Activated CD4-positive, alpha-beta T cell treated with anti-CD3 and anti-CD28 coated beads, Interleukin-2, amount 10 ng/mL, durations not matched to agents 24 days and 14 days (primary cell): ENCODE measurements around the gene PSME3IP1. TPM values are rescaled to one million over a fixed set of nuclear protein-coding genes. Genes with fewer than 3 reads are reported as not detected.
"Not testable (repeated sequence)": the region's sequence is repeated elsewhere in the genome, so short reads cannot be mapped to it uniquely, and the experiment has no call there.

Experiments used
- DNase-seq: peaks from one replicate; pipeline ENCODE4 v3.0.0; 2022
- H3K27ac Mint-ChIP-seq: one replicate; pipeline ENCODE4 v1.8.0; 2022; ENCODE audit warnings: mild to moderate bottlenecking, mixed read lengths
- H3K27me3 Mint-ChIP-seq: one replicate; pipeline ENCODE4 v1.8.0; 2022; ENCODE audit warnings: mixed read lengths
- H3K36me3 Mint-ChIP-seq: one replicate; pipeline ENCODE4 v1.8.0; 2022; ENCODE audit warnings: low read depth, mild to moderate bottlenecking, mixed read lengths
- H3K4me1 Mint-ChIP-seq: one replicate; pipeline ENCODE4 v1.8.0; 2021; ENCODE audit warnings: mixed read lengths
- H3K4me3 Mint-ChIP-seq: one replicate; pipeline ENCODE4 v1.8.0; 2022; ENCODE audit warnings: mild to moderate bottlenecking, moderate library complexity, mixed read lengths
- H3K9me3 Mint-ChIP-seq: one replicate; pipeline ENCODE4 v1.8.0; 2021; ENCODE audit warnings: mixed read lengths
- intact Hi-C: fragments of 100-400 bp; cut with micrococcal nuclease; formaldehyde crosslinking; loops from one replicate; pipeline ENCODE4 v1.15.1; 2023
- total RNA-seq: library from RNA; stranded (reverse); gene quantifications from 2 replicates; pipeline ENCODE4 v1.2.3, GENCODE V29; 2022

The PSME3IP1 gene
- total RNA-seq, 1 donor from 2014 or later: 130 TPM

DNA sequence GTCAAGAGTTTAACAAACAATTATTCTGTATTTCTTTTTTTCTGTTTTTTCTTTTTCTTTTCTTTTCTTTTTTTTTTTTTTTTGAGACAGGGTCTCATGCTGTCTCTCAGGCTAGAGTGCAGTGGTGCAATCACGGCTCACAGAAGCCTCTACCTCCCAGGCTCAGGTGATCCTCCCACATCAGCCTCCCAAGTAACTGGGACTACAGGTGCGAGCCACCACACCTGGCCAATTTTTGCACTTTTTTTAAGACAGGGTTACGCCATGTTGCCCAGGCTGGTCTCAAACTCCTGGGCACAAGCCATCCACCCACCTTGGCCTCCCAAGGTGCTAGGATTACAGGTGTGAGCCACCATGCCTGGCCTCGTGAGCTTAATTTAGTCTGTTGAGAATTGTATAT, 3.7 kb upstream of the PSME3IP1 start:
- not testable (repeated sequence) for H3K4me3 Mint-ChIP-seq, DNase-seq, H3K27ac Mint-ChIP-seq, H3K27me3 Mint-ChIP-seq, H3K9me3 Mint-ChIP-seq
- intact Hi-C loops: loop anchor here (5.0 to 10.0 kb wide), 4 partner anchors 95 to 735 kb away; partner anchors contain the start of genes CCDC102A, NUDT21, OGFOD1 and PLLP
- Mint-ChIP-seq H3K4me1 (peaks cover 32% of the 10 kb centered on the region), H3K36me3 (peaks cover 14% of the 10 kb centered on the region)

DNA sequence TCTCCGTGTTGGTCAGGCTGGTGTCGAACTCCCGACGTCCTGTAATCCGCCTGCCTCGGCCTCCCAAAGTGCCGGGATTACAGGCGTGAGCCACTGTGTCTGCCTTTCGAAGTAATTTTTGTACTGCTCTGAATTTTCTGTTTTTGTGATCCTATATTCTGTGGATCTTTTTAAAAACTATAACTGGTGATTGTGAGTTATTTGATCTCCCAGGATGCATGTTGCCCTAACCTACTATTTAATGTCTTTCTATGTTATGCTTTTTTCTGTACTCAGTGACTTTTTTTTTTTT, 2.8 kb upstream of the PSME3IP1 start:
- Mint-ChIP-seq H3K36me3 (peaks cover 14% of the 10 kb centered on the region), H3K4me1 (peaks cover 33% of the 10 kb centered on the region), H3K9me3 (no peaks in the 10 kb centered on the region), H3K4me3 (no peak overlapping the region), H3K27me3 (peaks cover 2% of the 10 kb centered on the region), H3K27ac (no peak overlapping the region)
- intact Hi-C loops: loop anchor here (5.0 to 10.0 kb wide), 4 partner anchors 96 to 734 kb away; partner anchors contain the start of genes CCDC102A, NUDT21, OGFOD1 and PLLP
- no peak for DNase-seq

- Mint-ChIP-seq H3K4me3 (peak overlapping the region; percentile 97), H3K36me3 (peaks cover 14% of the 10 kb centered on the region), H3K4me1 (peaks cover 32% of the 10 kb centered on the region)
- DNase-seq, H3K27me3 Mint-ChIP-seq, H3K9me3 Mint-ChIP-seq, H3K27ac Mint-ChIP-seq: not testable (repeated sequence)
- intact Hi-C loops: loop anchor here (5.0 to 10.0 kb wide), 4 partner anchors 97 to 733 kb away; partner anchors contain the start of genes CCDC102A, NUDT21, OGFOD1 and PLLP
Observed at GRCh38 chr16:57187902-57188710, 2.3 kb upstream of the PSME3IP1 start.

DNA sequence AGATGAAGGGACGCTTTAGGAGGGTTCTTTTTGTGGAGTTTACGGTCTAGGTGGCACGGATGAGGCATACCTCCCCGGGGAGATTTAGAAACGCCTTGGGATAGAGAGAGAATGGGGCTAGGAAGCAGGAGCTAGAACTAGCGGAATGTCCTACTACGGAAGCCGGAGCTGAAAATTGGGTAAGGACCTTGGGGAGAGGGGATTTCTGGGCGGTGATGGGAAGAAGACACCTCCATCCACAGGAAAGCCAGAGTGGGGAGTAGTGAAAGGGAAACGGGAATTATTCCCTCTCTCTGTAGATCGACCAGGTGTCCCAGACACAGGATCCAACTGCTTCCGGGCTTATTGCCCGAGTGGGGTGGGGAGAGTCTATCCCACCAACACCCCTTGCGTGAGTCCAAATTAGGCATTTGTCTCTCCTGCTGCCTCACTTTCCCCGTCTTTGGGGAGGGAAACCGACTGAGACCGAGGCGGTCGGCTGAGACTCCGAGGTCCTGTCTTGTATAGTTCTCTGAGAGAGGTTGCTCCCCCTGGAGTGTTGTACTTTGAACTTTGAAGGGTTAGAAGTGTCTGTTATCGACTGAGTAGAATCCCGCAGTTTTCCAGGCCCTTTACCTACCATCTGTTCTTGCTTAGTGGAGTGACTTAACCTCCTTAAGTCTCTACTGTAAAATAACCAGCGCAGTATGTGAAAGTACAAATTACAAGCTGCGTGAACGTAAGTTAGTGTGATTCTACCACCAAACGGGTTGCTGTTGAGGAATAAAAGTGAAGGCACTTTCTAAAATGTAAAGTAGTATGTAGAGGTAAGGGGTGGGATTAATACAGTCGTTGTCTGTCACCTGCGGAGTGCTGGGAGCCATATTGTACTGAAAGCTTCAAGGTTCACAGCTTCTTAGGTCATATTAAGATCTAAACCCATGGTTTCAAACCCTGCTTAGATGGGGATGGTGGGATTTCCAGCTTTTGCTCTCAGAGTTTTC, 1.3 kb upstream of the PSME3IP1 start:
- Mint-ChIP-seq H3K4me1 (peaks cover 32% of the 10 kb centered on the region), H3K9me3 (no peaks in the 10 kb centered on the region), H3K27ac (peak overlapping the region; percentile 98), H3K4me3 (peak overlapping the region; percentile 97), H3K36me3 (peaks cover 14% of the 10 kb centered on the region), H3K27me3 (peaks cover 2% of the 10 kb centered on the region)
- DNase-seq: peak; percentile 78
- intact Hi-C loops: loop anchor here (1.0 to 10.0 kb wide), 6 partner anchors 58 to 732 kb away; partner anchors contain the start of genes ARL2BP, CCDC102A, CIAPIN1 and COQ9

- intact Hi-C loops: loop anchor here (5.0 to 10.0 kb wide), 4 partner anchors 99 to 731 kb away; partner anchors contain the start of genes CCDC102A, NUDT21, OGFOD1 and PLLP
- Mint-ChIP-seq H3K27ac (peak overlapping the region; percentile 98), H3K4me1 (peaks cover 37% of the 10 kb centered on the region), H3K9me3 (no peaks in the 10 kb centered on the region), H3K4me3 (peak overlapping the region; percentile 97), H3K27me3 (peaks cover 2% of the 10 kb centered on the region), H3K36me3 (peaks cover 15% of the 10 kb centered on the region)
- DNase-seq: no peak
Observed at GRCh38 chr16:57185446-57185944, 344 bp downstream of the PSME3IP1 start.

GRCh38 chr16:57184887-57185445, 873 bp downstream of the PSME3IP1 start:
- Mint-ChIP-seq H3K9me3 (no peaks in the 10 kb centered on the region), H3K36me3 (peaks cover 15% of the 10 kb centered on the region), H3K27ac (peak overlapping the region; percentile 98), H3K4me3 (peak overlapping the region; percentile 97), H3K4me1 (peaks cover 37% of the 10 kb centered on the region), H3K27me3 (peaks cover 2% of the 10 kb centered on the region)
- no peak for DNase-seq
- intact Hi-C loops: loop anchor here (5.0 to 10.0 kb wide), 4 partner anchors 100 to 730 kb away; partner anchors contain the start of genes CCDC102A, NUDT21, OGFOD1 and PLLP

DNA sequence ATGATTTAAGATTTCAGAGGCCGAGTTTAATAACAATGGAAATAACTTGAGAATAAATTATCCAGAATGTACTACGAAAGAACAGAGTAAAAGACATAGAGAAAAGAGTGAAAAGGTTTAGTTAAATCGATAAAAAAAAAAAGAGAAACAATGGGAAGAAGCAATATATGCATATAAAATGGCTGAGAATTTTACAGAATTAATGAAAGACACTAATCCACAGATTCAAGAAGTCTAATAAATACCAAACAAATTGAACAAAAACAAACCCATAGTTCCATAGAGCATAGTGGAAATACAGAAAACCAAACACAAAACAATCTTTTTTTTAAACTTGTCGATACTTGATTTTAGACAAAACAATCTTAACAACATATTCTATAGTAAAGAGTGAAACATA, 1.7 kb downstream of the PSME3IP1 start:
- Mint-ChIP-seq H3K9me3 (no peaks in the 10 kb centered on the region), H3K4me1 (peaks cover 35% of the 10 kb centered on the region), H3K27ac (no peak overlapping the region), H3K27me3 (peaks cover 2% of the 10 kb centered on the region), H3K36me3 (peaks cover 12% of the 10 kb centered on the region), H3K4me3 (peak overlapping the region; percentile 97)
- intact Hi-C loops: loop anchor here (10.0 kb wide), 3 partner anchors 101 to 729 kb away; partner anchors contain the start of genes CCDC102A, NUDT21, OGFOD1 and PLLP
- DNase-seq: no peak

GRCh38 chr16:57179215-57179828, 6.5 kb downstream of the PSME3IP1 start:
- DNase-seq: no peak
- Mint-ChIP-seq H3K27ac (no peak overlapping the region), H3K4me1 (peaks cover 14% of the 10 kb centered on the region), H3K36me3 (peaks cover 10% of the 10 kb centered on the region), H3K4me3 (no peak overlapping the region), H3K27me3 (no peaks in the 10 kb centered on the region), H3K9me3 (no peaks in the 10 kb centered on the region)
- intact Hi-C loops: no loop called here

- no peak overlapping the region for H3K4me3 Mint-ChIP-seq
- H3K27me3 Mint-ChIP-seq: no peaks in the 10 kb centered on the region
- intact Hi-C loops: no loop called here
- peaks cover 12% of the 10 kb centered on the region for H3K36me3 Mint-ChIP-seq
- no peak for DNase-seq
- no peaks in the 10 kb centered on the region for H3K9me3 Mint-ChIP-seq
- H3K27ac Mint-ChIP-seq: no peak overlapping the region
- peaks cover 11% of the 10 kb centered on the region for H3K4me1 Mint-ChIP-seq
Observed at GRCh38 chr16:57178793-57179212, 7.0 kb downstream of the PSME3IP1 start.

DNA sequence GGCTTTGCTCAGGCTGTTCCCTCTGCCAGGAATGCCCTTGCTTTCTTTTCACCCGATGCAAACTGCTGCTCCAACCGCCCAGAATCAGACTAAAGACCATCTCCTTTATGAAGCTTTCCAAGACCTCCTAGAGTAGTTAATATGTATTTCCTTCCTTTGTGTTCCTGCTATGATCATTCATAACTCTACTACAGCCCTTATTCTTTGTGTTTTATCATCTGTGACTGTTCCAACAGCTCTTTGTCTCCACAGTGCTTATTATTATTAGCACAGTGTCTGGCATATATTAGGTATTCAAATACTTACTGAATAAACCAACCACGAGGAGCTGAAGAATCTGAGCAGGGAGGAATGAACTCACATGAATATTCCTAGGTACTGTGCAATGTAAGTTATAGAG, 7.6 kb downstream of the PSME3IP1 start:
- no peak for DNase-seq
- Mint-ChIP-seq H3K36me3 (peaks cover 15% of the 10 kb centered on the region), H3K27me3 (no peaks in the 10 kb centered on the region), H3K4me1 (peaks cover 9% of the 10 kb centered on the region), H3K27ac (no peak overlapping the region), H3K9me3 (no peaks in the 10 kb centered on the region), H3K4me3 (no peak overlapping the region)
- intact Hi-C loops: no loop called here

- peaks cover 33% of the 10 kb centered on the region for H3K36me3 Mint-ChIP-seq
- intact Hi-C loops: no loop called here
- no peak for DNase-seq
- H3K9me3 Mint-ChIP-seq: no peaks in the 10 kb centered on the region
- no peak overlapping the region for H3K4me3 Mint-ChIP-seq
- no peak overlapping the region for H3K27ac Mint-ChIP-seq
- peaks cover 3% of the 10 kb centered on the region for H3K4me1 Mint-ChIP-seq
- H3K27me3 Mint-ChIP-seq: no peaks in the 10 kb centered on the region
Observed at GRCh38 chr16:57175896-57176295, 9.9 kb downstream of the PSME3IP1 start.

DNA sequence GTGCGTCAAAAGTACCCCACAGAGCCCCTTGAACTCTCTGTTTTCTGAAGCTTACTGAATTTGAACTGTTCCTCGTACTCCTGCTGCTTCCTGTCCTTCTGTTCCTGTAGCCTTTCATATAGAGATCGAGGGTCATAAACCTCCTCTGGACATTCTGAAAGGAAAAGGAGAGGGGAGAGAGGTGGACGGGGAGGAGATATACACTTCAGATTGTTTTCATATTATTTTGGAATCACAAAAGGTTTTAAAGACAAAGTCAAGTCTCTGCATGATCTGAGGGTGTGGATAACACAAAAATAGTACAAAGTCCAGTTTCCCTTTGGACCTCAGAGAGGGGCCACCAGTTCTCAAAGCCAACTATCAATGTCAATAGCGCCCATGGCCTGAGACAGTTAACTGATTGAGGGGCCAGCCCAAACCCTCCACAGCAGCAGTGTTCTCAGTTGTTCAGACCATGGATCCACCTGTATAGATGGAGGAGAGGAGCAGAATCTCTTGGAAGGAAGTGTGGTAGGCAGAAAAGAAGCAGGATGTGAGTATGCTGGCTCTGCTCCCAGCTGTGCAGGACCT, 13.0 kb downstream of the PSME3IP1 start:
- Mint-ChIP-seq H3K4me1 (no peaks in the 10 kb centered on the region), H3K27me3 (no peaks in the 10 kb centered on the region), H3K4me3 (no peak overlapping the region), H3K27ac (no peak overlapping the region), H3K9me3 (no peaks in the 10 kb centered on the region), H3K36me3 (peaks cover 45% of the 10 kb centered on the region)
- DNase-seq: no peak
- intact Hi-C loops: no loop called here
